SJCRH30 (cell line): ENCODE results near the gene AGBL5. TPM values are rescaled to one million over a fixed set of nuclear protein-coding genes. Genes with fewer than 3 reads are reported as not detected.
A peak's percentile ranks its signal among the peaks of the same experiment; 100 is the strongest.

Source experiments
- DNase-seq, 2 experiments: peaks; one replicate each; pipeline ENCODE4 v3.0.0-alpha.2; 2015 to 2020
- H3K27ac ChIP-seq: fragments of 250-450 bp; sonication (Bioruptor Pico); 2 replicates; pipeline ENCODE4 v1.5.1; 2020; ENCODE audit warnings: mild to moderate bottlenecking, moderate library complexity
- H3K27me3 ChIP-seq: fragments of 250-450 bp; sonication (Bioruptor Pico); 2 replicates; pipeline ENCODE4 v1.5.1; 2020; ENCODE audit warnings: mild to moderate bottlenecking, moderate library complexity
- H3K36me3 ChIP-seq: fragments of 250-450 bp; sonication (Bioruptor Pico); 2 replicates; pipeline ENCODE4 v1.5.1; 2020; ENCODE audit warnings: mild to moderate bottlenecking, moderate library complexity
- H3K4me1 ChIP-seq: fragments of 250-450 bp; sonication (Bioruptor Pico); 2 replicates; pipeline ENCODE4 v1.5.1; 2020; ENCODE audit warnings: mild to moderate bottlenecking, moderate library complexity
- H3K4me3 ChIP-seq: fragments of 250-450 bp; sonication (Bioruptor Pico); 2 replicates; pipeline ENCODE4 v1.5.1; 2020; ENCODE audit warnings: mild to moderate bottlenecking, moderate library complexity
- H3K9me3 ChIP-seq: fragments of 250-450 bp; sonication (Bioruptor Pico); replicated peaks from 2 replicates; pipeline ENCODE4 v1.5.1; 2020; ENCODE audit warnings: mild to moderate bottlenecking, moderate library complexity
- total RNA-seq: library from RNA; depleted of rRNA; stranded (reverse); fragments of >200 nt; shearing (Covaris generic); gene quantifications from 2 replicates; pipeline ENCODE4 v1.2.3, GENCODE V29; 2014; rRNA removed

Gene AGBL5, protein sequence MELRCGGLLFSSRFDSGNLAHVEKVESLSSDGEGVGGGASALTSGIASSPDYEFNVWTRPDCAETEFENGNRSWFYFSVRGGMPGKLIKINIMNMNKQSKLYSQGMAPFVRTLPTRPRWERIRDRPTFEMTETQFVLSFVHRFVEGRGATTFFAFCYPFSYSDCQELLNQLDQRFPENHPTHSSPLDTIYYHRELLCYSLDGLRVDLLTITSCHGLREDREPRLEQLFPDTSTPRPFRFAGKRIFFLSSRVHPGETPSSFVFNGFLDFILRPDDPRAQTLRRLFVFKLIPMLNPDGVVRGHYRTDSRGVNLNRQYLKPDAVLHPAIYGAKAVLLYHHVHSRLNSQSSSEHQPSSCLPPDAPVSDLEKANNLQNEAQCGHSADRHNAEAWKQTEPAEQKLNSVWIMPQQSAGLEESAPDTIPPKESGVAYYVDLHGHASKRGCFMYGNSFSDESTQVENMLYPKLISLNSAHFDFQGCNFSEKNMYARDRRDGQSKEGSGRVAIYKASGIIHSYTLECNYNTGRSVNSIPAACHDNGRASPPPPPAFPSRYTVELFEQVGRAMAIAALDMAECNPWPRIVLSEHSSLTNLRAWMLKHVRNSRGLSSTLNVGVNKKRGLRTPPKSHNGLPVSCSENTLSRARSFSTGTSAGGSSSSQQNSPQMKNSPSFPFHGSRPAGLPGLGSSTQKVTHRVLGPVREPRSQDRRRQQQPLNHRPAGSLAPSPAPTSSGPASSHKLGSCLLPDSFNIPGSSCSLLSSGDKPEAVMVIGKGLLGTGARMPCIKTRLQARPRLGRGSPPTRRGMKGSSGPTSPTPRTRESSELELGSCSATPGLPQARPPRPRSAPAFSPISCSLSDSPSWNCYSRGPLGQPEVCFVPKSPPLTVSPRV
- total RNA-seq: 71.4 and 72.4 TPM in 2 replicates

DNA sequence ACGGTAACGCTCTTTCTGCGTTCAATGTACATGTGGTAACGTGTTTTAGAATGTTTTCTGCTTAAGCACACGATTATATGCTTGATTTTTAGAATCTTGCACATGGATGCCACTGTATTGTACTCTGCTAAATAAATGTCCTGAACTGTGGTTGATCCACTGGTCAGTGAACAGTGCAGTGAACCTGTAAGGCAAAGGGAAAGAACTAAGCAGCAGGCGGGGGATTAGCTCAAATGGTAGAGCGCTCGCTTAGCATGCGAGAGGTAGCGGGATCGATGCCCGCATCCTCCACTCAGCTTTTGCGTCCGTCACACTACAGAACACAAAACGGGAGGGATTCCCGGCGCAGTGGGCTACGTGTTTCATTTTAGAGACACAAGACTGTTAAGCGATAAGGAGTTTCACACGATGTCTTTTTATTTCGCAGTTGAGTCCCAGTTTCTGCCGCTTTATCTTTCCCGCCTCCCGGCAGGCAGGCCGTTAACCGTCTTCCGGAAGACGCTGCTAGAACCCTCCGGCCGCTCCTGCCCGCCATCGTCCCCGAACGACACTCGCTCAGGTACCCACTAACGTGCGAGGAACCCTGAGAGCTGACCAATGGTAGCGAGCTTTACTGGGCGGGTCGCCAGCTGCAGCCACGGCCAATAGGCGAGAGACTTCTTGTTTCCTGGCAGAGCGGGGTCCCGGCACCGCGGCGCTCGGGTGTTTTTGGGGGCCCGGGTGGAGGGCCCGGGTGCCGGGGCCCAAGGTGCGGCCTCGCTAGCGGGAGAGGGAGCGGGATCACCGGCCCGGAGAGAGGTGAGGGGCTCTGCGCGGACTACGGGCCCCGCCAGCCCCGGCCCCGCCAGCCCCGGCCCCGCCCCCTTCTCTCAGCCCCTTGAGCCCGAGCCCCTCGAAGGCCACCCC lies at the start of gene AGBL5:
TSS of gene AGBL5 (plus strand) at position 673 of the 906 bp plus-strand sequence. CDS start 1,291 bp downstream, outside the sequence.
- Histone ChIP-seq H3K4me3 (peak within 1 kb of the TSS; percentile 71), H3K9me3 (no peaks in the 10 kb centered on the region), H3K4me1 (no peaks in the 10 kb centered on the region; the same call in 1 of the 2 replicates), H3K36me3 (peaks cover 10% of the 10 kb centered on the region; the same call in 1 of the 2 replicates), H3K27ac (peak within 1 kb of the TSS; percentile 63), H3K27me3 (no peaks in the 10 kb centered on the region)
- peak; percentile 98 to 99 for DNase-seq

DNA sequence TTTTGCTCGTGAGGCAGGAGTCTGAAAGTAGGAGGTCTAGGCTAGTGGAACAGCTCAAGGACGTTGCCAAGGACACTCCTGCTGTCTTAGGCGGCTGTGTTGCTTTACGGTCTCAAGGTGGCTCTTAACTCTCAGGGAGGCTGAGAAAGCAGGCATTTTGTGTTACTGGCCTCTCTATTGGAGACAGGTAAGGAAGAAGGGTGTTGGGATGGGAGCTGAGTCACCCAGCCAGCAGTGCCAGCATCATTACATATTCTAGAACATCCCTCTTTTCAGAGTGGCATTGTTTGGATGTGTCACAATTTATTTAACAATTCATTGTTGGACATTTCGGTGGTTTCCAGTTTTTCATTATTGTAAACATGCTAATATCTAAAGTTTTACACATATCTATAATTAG lies 49.5 kb upstream of the AGBL5 start:
- no peaks in the 10 kb centered on the region for H3K9me3 ChIP-seq
- no peak overlapping the region for H3K4me3 ChIP-seq
- H3K36me3 ChIP-seq: no peaks in the 10 kb centered on the region
- no peaks in the 10 kb centered on the region; the same call in none of the 2 replicates for H3K27me3 ChIP-seq
- H3K27ac ChIP-seq: no peak overlapping the region
- no peaks in the 10 kb centered on the region for H3K4me1 ChIP-seq
- DNase-seq: no peak

DNA sequence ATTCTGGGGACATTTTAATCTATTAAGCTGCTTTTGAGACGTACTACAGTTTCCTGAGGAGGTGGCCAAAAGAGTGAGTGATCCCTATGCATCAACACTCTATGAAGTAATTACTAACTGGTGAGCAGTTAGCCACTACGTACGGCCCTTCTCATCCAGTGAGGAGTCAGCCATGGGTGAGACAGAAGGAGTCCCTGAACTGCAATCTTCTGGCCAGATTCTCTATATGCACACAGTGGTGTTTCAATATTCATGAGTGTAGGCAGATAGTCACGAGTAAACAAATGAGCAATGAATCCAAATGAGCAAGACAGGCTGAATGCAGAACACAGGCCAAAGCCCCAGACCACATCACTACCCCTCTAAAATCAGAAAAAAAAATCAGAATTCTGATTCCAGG lies 48.5 kb upstream of the AGBL5 start:
- Histone ChIP-seq H3K36me3 (no peaks in the 10 kb centered on the region), H3K4me1 (no peaks in the 10 kb centered on the region)

DNA sequence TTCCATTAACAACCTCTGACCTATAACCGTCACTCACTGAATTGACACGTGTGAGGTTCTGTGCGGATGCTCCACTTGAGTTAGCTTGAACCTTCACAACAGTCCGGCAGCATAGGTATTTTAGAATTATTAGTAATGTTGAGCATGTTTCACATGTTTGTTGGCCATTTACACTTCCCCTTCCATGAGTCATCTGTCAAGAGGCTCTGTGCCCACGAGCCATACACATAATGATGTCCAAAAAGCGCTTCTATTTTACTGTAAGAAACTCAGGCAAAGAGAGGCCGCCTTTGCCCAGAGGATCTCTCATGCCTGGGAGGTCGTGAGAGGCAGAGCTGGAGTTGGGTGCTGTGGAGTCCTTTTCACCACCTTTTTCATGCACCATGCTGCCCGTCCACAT lies 47.6 kb upstream of the AGBL5 start:
- Histone ChIP-seq H3K4me1 (no peaks in the 10 kb centered on the region), H3K27ac (no peak overlapping the region), H3K9me3 (no peaks in the 10 kb centered on the region), H3K27me3 (no peaks in the 10 kb centered on the region; the same call in none of the 2 replicates), H3K36me3 (no peaks in the 10 kb centered on the region), H3K4me3 (no peak overlapping the region)
- no peak for DNase-seq

More for the DNA sequence above, 48.5 kb upstream of the AGBL5 start:
- no peak overlapping the region for H3K4me3 ChIP-seq
- H3K27me3 ChIP-seq: no peaks in the 10 kb centered on the region; the same call in none of the 2 replicates
- no peak for DNase-seq
- H3K27ac ChIP-seq: no peak overlapping the region
- H3K9me3 ChIP-seq: no peaks in the 10 kb centered on the region

DNA sequence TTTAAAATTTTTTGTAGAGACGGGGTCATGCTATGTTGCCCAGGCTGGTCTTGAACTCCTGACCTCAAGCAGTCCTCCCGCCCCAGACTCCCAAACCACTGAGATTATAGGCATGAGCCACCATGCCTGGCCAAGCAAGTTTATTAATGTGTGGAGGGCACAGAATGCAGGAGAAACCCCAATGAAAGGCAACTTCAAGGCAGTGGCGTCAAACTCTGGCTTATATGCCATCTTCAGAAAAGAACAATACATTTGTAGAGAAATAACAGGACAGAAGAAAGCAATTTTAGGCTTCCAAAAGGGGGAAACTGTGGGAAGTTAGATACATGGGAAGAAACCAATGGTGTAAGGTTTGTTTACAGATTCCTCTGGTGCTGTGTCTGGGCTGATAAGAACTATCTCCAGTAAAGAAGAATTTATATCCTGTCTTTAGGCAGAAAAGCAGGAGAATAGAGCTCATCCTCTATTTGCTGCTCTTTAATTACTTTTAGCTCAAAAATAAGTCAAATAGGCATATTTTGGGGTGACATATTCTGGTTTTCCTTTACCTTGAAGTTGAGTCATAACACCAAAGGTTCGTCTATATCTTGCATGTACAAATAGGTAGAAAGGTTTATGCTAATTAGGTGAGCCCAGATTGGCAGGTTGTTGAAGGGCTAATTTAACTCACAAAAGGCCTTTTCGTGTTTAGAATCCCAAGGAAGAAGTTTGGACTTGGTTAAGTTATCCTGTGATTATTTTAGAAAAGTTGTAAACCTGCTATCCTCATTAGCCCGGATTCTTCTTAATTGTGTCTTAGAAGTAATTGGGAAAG lies 44.7 kb upstream of the AGBL5 start:
- peaks cover 3% of the 10 kb centered on the region; the same call in 1 of the 2 replicates for H3K27me3 ChIP-seq
- no peaks in the 10 kb centered on the region for H3K9me3 ChIP-seq
- H3K36me3 ChIP-seq: no peaks in the 10 kb centered on the region
- H3K27ac ChIP-seq: no peak overlapping the region
- H3K4me1 ChIP-seq: no peaks in the 10 kb centered on the region
- no peak overlapping the region for H3K4me3 ChIP-seq
- no peak for DNase-seq

DNA sequence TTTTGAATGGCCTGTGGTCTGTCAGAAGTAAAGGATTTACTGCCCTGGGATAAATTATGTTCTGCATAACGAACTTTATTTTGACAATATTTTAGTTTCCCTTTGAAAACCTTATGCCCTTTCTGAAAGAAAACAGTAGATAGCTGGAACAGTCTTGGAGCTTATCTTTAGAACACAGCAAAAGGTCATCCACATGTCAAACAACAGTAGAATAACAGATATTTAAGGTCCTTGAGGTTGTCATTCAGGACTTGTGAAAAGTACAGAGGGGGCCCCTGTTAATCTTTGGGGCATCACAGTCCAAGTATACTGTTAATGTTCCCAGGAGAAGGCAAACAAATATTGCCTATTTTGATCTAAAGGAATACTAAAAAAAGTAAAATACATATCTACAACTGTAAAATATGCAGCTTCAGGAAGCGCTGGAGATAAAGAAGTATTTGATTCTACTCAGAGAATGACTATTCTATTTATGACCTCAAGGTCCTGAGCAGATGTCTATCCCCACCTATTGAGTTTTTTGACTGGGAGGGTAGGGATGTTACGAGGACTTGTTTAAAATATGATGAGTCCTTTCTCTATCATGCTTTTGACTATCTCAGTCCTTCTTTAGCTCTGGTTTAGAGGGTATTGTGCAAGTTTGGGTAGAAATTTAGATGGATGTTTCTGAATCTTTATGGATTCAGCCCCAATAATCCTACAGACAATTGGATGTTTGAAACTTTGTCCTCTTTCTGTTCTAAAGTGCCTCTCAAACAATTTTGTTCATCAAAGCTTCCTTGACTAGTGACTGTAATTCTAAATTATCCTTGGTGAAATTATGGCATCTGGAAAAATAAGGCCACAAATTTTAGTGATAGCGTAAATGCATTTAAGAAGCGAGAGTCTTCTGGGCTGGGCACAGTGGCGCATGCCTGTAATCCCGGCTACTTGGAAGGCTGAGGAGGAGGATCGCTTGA lies 43.8 kb upstream of the AGBL5 start:
- no peak for DNase-seq
- no peaks in the 10 kb centered on the region for H3K36me3 ChIP-seq
- peaks cover 3% of the 10 kb centered on the region; the same call in 1 of the 2 replicates for H3K27me3 ChIP-seq
- no peak overlapping the region for H3K27ac ChIP-seq
- H3K4me3 ChIP-seq: no peak overlapping the region
- H3K4me1 ChIP-seq: no peaks in the 10 kb centered on the region
- 0 out of 2 replicates have a peak, but pooled peaks cover 2% of the 10 kb centered on the region for H3K9me3 ChIP-seq

DNA sequence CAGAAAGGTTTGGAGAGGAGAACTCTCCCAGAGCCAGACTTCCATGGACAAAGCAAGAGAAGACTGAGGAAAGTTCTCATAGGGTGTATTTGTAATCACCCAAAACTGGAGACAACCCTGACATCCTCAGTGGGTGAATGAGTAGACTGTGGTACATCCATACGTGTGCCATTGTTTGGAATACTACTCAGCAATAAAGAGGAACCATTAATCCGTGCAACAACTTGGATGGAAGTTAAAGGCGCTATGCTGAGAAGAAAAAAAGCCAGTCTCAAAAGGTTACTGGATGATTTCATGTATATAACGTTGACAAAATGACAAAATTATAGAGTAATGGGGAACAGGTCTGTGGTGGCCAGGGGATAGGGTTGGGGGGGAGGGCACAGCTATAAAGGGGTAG lies 42.8 kb upstream of the AGBL5 start:
- no peaks in the 10 kb centered on the region for H3K4me1 ChIP-seq
- H3K27me3 ChIP-seq: peaks cover 3% of the 10 kb centered on the region; the same call in 1 of the 2 replicates
- DNase-seq: no peak
- H3K27ac ChIP-seq: no peak overlapping the region
- H3K4me3 ChIP-seq: no peak overlapping the region
- H3K36me3 ChIP-seq: no peaks in the 10 kb centered on the region
- 0 out of 2 replicates have a peak, but pooled peaks cover 5% of the 10 kb centered on the region for H3K9me3 ChIP-seq

DNA sequence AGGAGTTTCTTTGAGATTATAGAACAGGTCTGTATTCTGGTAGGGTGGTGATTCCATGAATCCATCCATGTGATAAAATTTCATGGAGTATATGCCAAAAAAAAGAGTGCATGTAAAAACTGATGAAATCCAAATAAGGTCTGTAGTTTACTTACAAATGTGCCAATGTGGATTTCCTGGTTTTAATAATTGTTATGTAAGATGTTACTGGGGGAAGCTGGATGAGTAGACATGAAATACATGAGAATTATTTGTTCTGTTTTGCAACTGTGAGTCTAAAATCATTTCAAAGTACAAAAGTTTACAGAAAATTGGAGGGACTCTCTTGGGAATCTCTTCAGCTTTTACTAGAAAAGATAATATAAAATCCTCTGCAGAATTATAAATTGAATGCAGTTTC lies 42.4 kb upstream of the AGBL5 start:
- Histone ChIP-seq H3K36me3 (no peaks in the 10 kb centered on the region), H3K9me3 (0 out of 2 replicates have a peak, but pooled peaks cover 6% of the 10 kb centered on the region), H3K4me1 (no peaks in the 10 kb centered on the region), H3K27me3 (peaks cover 3% of the 10 kb centered on the region; the same call in 1 of the 2 replicates), H3K4me3 (no peak overlapping the region), H3K27ac (no peak overlapping the region)
- DNase-seq: no peak

DNA sequence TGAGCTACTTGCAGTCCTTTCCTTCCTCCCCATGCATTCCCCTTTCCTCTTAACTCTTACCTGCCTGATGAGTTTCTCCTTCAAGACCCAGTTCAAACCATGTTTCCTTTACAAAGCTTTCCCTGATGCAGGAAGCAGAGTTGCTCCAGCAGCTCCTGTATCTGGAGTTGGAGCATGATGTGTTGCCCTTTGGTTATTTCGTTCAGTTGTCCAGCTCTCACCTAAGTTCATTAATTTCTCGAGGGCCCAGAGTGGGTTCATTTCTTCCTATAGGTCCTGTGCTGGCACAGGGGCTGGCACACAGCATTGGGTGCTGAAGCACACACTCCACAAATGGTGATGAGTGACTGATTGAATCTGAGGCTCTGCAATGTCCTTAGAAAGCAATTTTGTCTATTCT lies 41.8 kb upstream of the AGBL5 start:
- Histone ChIP-seq H3K27me3 (peaks cover 3% of the 10 kb centered on the region; the same call in 1 of the 2 replicates), H3K27ac (no peak overlapping the region), H3K4me3 (no peak overlapping the region), H3K36me3 (no peaks in the 10 kb centered on the region), H3K4me1 (no peaks in the 10 kb centered on the region), H3K9me3 (0 out of 2 replicates have a peak, but pooled peaks cover 6% of the 10 kb centered on the region)
- no peak for DNase-seq

DNA sequence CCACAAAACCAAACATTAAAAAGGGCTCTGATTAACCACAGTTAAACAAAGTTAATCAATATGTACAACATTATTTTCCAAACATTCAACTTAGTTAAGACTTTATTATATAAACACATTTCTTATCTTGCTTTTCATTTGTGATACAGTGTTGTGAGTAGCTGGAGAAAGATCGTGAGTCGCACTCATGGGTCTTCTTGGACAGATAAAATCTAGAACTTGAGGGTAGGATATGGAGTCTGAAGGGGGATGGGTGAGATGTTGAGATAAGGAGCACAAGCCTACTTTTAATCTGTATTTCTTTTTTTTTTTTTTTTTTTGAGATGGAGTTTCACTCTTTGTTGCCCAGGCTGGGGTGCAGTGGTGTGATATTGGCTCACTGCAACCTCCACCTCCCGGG lies 41.3 kb upstream of the AGBL5 start:
- 0 out of 2 replicates have a peak, but pooled peaks cover 6% of the 10 kb centered on the region for H3K9me3 ChIP-seq
- no peaks in the 10 kb centered on the region for H3K36me3 ChIP-seq
- DNase-seq: no peak
- peaks cover 3% of the 10 kb centered on the region; the same call in 1 of the 2 replicates for H3K27me3 ChIP-seq
- no peak overlapping the region for H3K27ac ChIP-seq
- H3K4me1 ChIP-seq: no peaks in the 10 kb centered on the region
- H3K4me3 ChIP-seq: no peak overlapping the region

DNA sequence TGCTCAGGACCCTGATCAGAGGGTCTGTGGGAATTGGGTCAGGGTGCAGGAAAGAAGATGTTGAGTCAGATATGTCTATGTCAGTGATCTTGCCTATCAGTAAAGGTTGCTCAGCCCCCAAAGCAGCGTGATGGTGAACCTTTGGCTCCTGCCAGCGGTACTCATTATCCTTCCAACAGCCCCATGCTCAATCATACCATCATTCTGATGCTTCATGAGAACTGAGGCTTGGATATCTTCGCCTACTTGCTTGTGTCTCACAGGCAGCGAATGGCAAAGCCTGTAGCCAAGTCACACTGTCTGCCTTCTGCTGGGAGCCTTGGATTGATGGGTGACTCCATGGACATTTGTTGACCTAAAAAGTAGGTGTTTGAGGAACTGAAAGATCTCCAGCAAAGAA lies 37.7 kb upstream of the AGBL5 start:
- Histone ChIP-seq H3K27ac (no peak overlapping the region), H3K27me3 (peaks cover 3% of the 10 kb centered on the region; the same call in 1 of the 2 replicates), H3K36me3 (no peaks in the 10 kb centered on the region), H3K4me3 (no peak overlapping the region), H3K9me3 (0 out of 2 replicates have a peak, but pooled peaks cover 6% of the 10 kb centered on the region), H3K4me1 (no peaks in the 10 kb centered on the region)
- no peak for DNase-seq

DNA sequence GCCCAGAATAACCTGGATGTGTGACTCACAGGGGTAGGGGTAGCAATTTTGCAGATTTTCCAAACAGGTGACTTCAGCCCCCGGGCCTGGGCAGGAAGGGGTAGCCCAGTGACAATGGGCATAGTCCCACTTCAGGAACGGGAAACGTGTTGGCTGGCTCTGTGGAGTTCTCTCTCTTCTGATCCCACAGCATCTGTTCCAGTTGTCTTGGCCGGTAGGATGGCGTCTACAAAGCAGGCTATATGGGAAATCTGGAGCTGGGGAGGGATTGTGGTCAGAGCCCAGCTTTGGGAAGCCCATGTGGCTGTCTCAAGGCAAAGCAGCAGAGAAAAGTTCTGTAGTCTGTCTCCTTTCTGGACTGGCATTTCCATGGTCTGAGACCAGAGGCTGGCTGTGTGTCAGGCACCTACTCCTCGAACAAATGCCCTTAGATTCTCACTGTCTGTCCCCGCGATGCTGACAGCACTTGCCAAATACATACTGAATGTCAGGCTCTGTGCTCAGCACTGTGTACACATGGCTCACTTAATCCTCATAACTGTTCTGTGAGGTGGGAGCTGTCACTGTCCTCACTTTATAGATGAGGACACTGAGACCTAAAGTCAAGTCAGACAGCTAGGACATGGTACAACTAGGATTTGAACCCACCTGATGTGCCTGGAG lies 36.6 kb upstream of the AGBL5 start:
- no peak for DNase-seq
- Histone ChIP-seq H3K36me3 (no peaks in the 10 kb centered on the region), H3K27ac (no peak overlapping the region), H3K9me3 (0 out of 2 replicates have a peak, but pooled peaks cover 6% of the 10 kb centered on the region), H3K27me3 (peaks cover 3% of the 10 kb centered on the region; the same call in 1 of the 2 replicates), H3K4me1 (no peaks in the 10 kb centered on the region), H3K4me3 (no peak overlapping the region)
